NCI-H146 treated with DMSO at 0.1 percent for 48 hours (cell line): ENCODE measurements around the gene SRPX.
A peak's percentile ranks its signal among the peaks of the same experiment; 100 is the strongest.

ENCODE experiments used
- DNase-seq: peaks from one replicate; lab custom pipeline; 2025; ENCODE audit not compliant: unreplicated experiment; lab: John Stamatoyannopoulos, UW

Gene SRPX

GRCh38 chrX:38211891-38212635, 8.6 kb downstream of the SRPX start:
- no peak for DNase-seq

- no peak for DNase-seq
Measured at GRCh38 chrX:38206542-38206941, 14.1 kb downstream of the SRPX start.

GRCh38 chrX:38206036-38206435, 14.6 kb downstream of the SRPX start:
- no peak for DNase-seq

GRCh38 chrX:38205039-38205438, 15.6 kb downstream of the SRPX start:
- no peak for DNase-seq

GRCh38 chrX:38192007-38192810, 28.5 kb downstream of the SRPX start:
- DNase-seq, result no peak

- no peak for DNase-seq
Measured at GRCh38 chrX:38189431-38190250, 31.0 kb downstream of the SRPX start.

GRCh38 chrX:38183596-38183995, 37.1 kb downstream of the SRPX start:
- DNase-seq, result no peak

- no peak for DNase-seq
Measured at GRCh38 chrX:38181357-38181756, 39.3 kb downstream of the SRPX start.

- no peak for DNase-seq
Measured at GRCh38 chrX:38178396-38178795, 42.3 kb downstream of the SRPX start.

- DNase-seq, result peak; percentile 1
Measured at GRCh38 chrX:38175139-38175538, 45.5 kb downstream of the SRPX start.

- no peak for DNase-seq
Measured at GRCh38 chrX:38172596-38172995, 48.1 kb downstream of the SRPX start.

GRCh38 chrX:38170556-38170955, 50.1 kb downstream of the SRPX start:
- no peak for DNase-seq

GRCh38 chrX:38166478-38167083, 54.1 kb downstream of the SRPX start:
- no peak for DNase-seq

GRCh38 chrX:38165023-38165422, 55.6 kb downstream of the SRPX start:
- DNase-seq, result no peak

GRCh38 chrX:38163193-38163592, 57.5 kb downstream of the SRPX start:
- DNase-seq, result no peak

GRCh38 chrX:38156838-38157237, 63.8 kb downstream of the SRPX start:
- DNase-seq, result no peak

GRCh38 chrX:38154818-38155217, 65.9 kb downstream of the SRPX start:
- no peak for DNase-seq

GRCh38 chrX:38154340-38154739, 66.3 kb downstream of the SRPX start:
- DNase-seq, result no peak

- DNase-seq, result no peak
Measured at GRCh38 chrX:38151441-38151840, 69.2 kb downstream of the SRPX start.

GRCh38 chrX:38150993-38151392, 69.7 kb downstream of the SRPX start:
- DNase-seq, result no peak

GRCh38 chrX:38149016-38149415, 71.7 kb downstream of the SRPX start:
- no peak for DNase-seq
